ENCODE measurements around the gene ZSWIM8.

The ZSWIM8 gene

DNA sequence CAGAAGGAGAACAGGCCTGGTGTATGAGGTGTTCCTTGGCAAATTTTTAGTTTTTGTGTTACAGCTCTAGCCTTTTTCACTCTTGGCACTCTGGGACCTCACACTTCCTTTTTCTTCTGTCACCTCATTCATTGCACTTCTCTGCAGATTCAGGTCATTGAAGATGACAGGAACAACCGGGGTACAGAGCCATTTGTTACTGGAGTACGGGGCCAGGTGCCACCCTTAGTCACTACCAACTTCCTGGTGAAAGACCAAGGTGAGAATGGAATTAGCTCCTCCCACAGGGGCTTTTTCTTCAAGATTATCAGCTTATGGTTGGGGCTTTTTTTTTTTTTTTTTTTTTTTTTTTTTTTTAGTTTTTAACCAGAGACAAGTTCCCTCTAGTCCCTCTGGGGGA is 22.1 kb upstream of the ZSWIM8 start:
- no peak for TF ChIP-seq ZFX (IDR thresholded peaks at IDR 0.05)
- TF ChIP-seq, protein P1, sequence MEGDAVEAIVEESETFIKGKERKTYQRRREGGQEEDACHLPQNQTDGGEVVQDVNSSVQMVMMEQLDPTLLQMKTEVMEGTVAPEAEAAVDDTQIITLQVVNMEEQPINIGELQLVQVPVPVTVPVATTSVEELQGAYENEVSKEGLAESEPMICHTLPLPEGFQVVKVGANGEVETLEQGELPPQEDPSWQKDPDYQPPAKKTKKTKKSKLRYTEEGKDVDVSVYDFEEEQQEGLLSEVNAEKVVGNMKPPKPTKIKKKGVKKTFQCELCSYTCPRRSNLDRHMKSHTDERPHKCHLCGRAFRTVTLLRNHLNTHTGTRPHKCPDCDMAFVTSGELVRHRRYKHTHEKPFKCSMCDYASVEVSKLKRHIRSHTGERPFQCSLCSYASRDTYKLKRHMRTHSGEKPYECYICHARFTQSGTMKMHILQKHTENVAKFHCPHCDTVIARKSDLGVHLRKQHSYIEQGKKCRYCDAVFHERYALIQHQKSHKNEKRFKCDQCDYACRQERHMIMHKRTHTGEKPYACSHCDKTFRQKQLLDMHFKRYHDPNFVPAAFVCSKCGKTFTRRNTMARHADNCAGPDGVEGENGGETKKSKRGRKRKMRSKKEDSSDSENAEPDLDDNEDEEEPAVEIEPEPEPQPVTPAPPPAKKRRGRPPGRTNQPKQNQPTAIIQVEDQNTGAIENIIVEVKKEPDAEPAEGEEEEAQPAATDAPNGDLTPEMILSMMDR (conservative IDR thresholded peaks at IDR 0.05) = no peak
- H3K27ac ChIP-seq = no peak overlapping the region

DNA sequence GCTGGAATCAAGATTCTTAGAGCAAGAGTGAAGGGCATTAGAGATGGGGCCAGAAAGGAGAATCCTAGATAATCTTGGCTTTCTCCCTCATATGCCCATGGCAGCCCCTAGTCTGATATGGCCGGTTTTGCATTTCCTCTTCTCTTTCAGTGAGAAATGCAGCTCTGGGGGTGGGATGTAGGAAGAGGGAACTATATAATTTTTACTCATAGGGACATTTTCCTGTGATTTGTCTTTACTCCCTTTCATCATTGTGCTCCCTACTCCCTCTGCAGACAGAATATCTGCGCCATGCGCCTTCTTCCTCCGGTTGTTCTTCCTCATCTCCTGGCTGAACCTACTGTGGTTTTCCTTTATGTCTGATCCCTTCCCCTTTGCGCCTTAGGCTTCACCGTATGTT is 20.3 kb upstream of the ZSWIM8 start:
- H3K27ac ChIP-seq = no peak overlapping the region
- TF ChIP-seq, protein P1 (conservative IDR thresholded peaks at IDR 0.05) = no peak
- no peak for TF ChIP-seq ZFX (IDR thresholded peaks at IDR 0.05)

DNA sequence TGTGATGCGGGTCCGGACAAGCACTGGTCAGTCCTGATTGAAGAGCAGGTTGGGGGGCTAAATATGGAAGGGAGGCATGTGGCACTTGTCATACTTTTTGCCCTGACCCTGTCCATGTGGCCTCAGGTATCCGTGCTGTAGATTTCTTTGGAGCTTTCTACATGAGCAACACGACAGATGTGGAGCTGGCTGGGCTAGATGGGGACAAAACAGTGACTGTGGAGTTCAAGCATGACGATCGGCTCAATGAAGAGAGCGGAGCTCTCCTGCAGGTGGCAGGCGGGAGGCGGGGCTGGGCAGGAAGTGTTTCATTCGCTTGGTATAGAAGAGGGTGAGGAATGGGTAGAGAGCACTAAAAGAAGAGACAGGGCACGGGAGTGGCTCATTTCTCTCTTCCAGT is 16.5 kb upstream of the ZSWIM8 start:
- TF ChIP-seq, protein P1 (conservative IDR thresholded peaks at IDR 0.05) = no peak
- TF ChIP-seq ZFX (IDR thresholded peaks at IDR 0.05) = no peak
- no peak overlapping the region for H3K27ac ChIP-seq

DNA sequence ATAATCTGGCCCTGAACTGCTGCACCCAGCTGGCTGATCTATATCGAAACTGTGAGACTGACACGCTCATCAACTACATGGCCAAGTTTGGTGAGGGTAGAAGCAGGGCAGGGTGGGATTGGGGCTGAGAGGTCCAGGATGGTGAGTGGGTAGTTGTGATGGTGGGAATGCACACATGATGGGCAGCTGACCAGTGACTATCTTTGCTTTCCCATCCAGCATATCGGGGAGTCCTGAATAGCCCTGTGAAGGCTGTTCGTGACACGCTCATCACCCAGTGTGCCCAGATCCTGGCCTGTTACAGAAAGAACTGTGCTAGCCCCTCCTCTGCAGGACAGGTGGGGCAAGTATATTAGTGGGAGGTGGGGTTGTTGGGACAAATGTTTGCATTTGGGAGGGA is 16.0 kb upstream of the ZSWIM8 start:
- TF ChIP-seq ZFX (IDR thresholded peaks at IDR 0.05) = no peak
- TF ChIP-seq, protein P1 (conservative IDR thresholded peaks at IDR 0.05) = no peak
- H3K27ac ChIP-seq = no peak overlapping the region

DNA sequence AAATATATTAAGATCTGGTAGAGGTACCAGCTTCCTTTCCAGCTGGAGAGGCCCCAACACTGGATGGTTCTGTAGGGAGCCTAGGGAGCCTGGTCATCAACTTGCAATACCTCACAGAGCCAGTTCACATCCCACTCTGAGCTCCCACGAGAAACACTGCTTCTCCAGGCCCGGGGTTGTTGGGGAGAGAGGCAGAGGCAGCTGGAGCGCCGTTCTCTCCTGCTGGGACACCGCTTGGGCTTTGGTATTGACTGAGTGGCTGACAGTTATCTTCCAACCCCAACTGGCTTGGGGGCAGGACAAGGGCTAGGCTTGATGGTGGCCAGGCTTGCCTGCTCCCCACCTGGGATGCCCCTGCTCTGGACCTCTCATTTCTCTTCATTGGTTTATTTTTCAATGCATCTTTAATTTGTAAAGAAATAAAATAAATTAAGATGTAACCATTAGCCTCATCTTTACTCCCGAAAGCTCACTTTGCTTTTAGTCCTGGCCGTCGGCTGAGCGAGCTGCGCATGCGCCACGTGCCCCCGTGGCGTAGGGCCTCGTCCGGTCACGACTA is 13.6 kb upstream of the ZSWIM8 start:
- H3K27ac ChIP-seq = peak overlapping the region; percentile 89
- no peak for TF ChIP-seq ZFX (IDR thresholded peaks at IDR 0.05)
- TF ChIP-seq, protein P1 (conservative IDR thresholded peaks at IDR 0.05) = no peak

DNA sequence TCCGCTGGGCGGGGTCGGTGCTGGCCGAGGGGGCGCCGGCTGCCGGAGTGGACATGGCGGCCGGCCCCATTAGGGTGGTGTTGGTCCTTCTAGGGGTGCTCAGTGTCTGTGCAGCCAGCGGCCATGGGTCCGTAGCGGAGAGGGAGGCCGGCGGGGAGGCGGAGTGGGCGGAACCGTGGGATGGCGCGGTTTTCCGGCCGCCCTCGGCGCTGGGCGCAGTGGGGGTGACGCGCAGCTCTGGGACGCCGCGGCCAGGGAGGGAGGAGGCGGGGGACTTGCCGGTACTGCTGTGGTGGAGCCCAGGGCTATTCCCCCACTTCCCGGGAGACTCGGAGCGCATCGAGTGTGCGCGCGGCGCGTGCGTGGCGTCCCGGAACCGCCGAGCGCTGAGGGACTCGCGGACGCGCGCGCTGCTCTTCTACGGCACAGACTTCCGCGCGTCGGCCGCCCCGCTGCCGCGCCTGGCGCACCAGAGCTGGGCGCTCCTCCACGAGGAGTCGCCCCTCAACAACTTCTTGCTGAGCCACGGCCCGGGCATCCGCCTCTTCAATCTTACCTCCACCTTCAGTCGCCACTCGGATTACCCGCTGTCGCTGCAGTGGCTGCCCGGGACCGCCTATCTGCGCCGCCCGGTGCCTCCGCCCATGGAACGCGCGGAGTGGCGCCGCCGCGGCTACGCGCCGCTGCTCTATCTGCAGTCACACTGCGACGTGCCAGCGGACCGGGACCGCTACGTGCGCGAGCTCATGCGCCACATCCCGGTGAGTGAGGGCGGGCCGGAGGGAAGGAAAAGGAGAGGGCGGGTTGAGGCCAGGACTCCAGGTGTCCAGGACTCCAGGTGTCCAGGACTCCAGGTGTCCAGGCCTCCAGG is 12.9 kb upstream of the ZSWIM8 start:
- TF ChIP-seq, protein P1 (conservative IDR thresholded peaks at IDR 0.05) = no peak
- peak; percentile 40; the same call in 1 of the 2 replicates for TF ChIP-seq ZFX (IDR thresholded peaks at IDR 0.05)
- peak overlapping the region; percentile 89 for H3K27ac ChIP-seq

DNA sequence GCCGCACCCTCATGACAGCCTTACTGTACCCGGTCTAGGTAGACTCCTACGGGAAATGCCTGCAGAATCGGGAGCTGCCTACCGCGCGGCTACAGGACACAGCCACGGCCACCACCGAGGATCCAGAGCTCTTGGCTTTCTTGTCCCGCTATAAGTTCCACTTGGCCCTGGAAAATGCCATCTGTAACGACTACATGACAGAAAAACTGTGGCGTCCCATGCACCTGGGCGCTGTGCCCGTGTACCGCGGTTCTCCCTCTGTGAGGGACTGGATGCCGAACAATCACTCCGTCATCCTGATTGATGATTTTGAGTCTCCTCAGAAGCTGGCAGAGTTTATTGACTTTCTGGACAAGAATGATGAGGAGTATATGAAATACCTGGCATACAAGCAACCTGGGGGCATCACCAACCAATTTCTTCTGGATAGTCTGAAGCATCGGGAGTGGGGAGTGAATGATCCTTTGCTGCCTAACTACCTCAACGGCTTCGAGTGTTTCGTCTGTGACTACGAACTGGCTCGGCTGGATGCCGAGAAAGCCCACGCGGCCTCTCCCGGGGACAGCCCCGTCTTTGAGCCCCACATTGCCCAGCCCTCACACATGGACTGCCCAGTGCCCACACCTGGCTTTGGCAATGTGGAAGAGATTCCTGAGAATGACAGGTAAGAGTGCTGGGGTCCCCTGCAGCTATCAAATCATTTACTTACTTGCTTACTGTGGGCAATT is 12.1 kb upstream of the ZSWIM8 start:
- TF ChIP-seq ZFX (IDR thresholded peaks at IDR 0.05) = 0 out of 2 replicates have a peak, but pooled peaks have one; percentile 5
- TF ChIP-seq, protein P1 (conservative IDR thresholded peaks at IDR 0.05) = no peak
- H3K27ac ChIP-seq = peak overlapping the region; percentile 89
